Calu3 (cell line): ENCODE results near the gene MOV10L1. TPM values are rescaled to one million over a fixed set of nuclear protein-coding genes. Genes with fewer than 3 reads are reported as not detected.
"Not testable (repeated sequence)": the region's sequence is repeated elsewhere in the genome, so short reads cannot be mapped to it uniquely, and the experiment has no call there.

Experiments used
- BruUV-seq: library from RNA; stranded (reverse); fragments of 400-500 nt; replicated peaks from 2 replicates; lab custom pipeline; 2021; lab: Mats Ljungman, UMichigan
- CTCF ChIA-PET: fragments of 300-600 bp; sonication (Branson Sonifier 250); formaldehyde crosslinking; loops from one replicate; lab custom pipeline; 2022; ENCODE audit warnings: antibody characterized with exemption; lab: Charles Lee
- DNase-seq: peaks from one replicate; pipeline ENCODE4 v3.0.0; 2022
- H3K27ac Mint-ChIP-seq: one replicate; pipeline ENCODE4 v1.8.0; 2022; ENCODE audit warnings: mixed read lengths; ENCODE audit not compliant: unreplicated experiment
- H3K27me3 Mint-ChIP-seq: one replicate; pipeline ENCODE4 v1.8.0; 2022; ENCODE audit warnings: mixed read lengths; ENCODE audit not compliant: unreplicated experiment
- H3K36me3 Mint-ChIP-seq: one replicate; pipeline ENCODE4 v1.8.0; 2022; ENCODE audit warnings: mild to moderate bottlenecking, moderate library complexity, mixed read lengths; ENCODE audit not compliant: insufficient read depth, unreplicated experiment
- H3K4me1 Mint-ChIP-seq: one replicate; pipeline ENCODE4 v1.8.0; 2022; ENCODE audit warnings: mild to moderate bottlenecking, low read depth, mixed read lengths; ENCODE audit not compliant: unreplicated experiment
- H3K4me3 Mint-ChIP-seq: one replicate; pipeline ENCODE4 v1.8.0; 2022; ENCODE audit warnings: mild to moderate bottlenecking, low read depth, moderate library complexity, mixed read lengths; ENCODE audit not compliant: unreplicated experiment
- H3K9me3 Mint-ChIP-seq: one replicate; pipeline ENCODE4 v1.8.0; 2022; ENCODE audit warnings: low read depth, mixed read lengths; ENCODE audit not compliant: unreplicated experiment
- intact Hi-C: fragments of 100-400 bp; cut with micrococcal nuclease; formaldehyde crosslinking; loops from one replicate; pipeline ENCODE4 v1.10.0; 2022; ENCODE audit not compliant: unreplicated experiment
- total RNA-seq: library from RNA; stranded (reverse); gene quantifications from 2 replicates; pipeline ENCODE4 v1.2.3, GENCODE V29; 2022
- TF ChIP-seq, protein P1 (sequence below): fragments of 200-600 bp; IDR thresholded peaks from one replicate; pipeline ENCODE4 v1.8.0; 2022; ENCODE audit warnings: antibody characterized with exemption; ENCODE audit not compliant: unreplicated experiment

Gene MOV10L1
- total RNA-seq, 1 experiment from 2014 or later: not detected

DNA sequence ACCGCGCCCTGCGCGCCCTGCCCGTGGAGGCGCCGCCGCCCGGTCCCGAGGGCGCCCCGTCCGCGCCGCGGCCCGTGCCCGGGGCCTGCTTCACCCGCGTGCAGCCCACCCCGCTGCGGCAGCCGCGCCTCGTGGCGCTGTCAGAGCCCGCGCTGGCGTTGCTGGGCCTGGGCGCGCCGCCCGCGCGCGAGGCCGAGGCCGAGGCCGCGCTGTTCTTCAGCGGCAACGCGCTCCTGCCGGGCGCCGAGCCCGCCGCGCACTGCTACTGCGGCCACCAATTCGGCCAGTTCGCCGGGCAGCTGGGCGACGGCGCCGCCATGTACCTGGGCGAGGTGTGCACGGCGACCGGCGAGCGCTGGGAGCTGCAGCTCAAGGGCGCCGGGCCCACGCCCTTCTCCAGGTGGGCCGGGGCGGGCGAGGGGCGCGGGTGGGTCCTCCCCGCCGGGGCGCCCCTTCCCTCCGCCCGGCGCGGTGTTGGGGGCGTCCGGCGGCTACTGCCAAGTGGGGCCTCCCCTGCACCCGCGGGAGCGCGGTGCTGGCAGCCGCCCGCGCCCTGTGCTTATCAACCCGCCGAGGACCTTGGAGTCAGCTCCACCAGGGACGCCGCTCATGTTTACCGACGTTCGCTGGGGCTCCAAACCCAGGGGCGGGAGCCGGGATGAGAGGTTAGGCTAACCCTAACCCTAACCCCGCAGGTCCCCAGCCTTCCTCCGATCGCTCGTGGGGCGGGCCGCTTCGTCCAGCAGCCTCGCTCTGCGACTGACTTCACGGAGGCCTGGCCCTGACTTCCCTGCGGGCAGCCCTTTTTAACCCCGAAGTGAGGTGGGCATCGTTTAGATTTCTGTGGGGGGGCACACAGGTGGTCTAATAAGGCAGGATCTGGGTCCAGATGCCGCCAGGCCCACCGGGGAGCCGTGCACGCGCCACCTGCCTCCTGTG lies 111.7 kb downstream of the MOV10L1 start:
- Mint-ChIP-seq H3K4me1 (peaks cover 16% of the 10 kb centered on the region), H3K36me3 (peaks cover 88% of the 10 kb centered on the region), H3K27ac (no peak overlapping the region), H3K27me3 (no peaks in the 10 kb centered on the region), H3K9me3 (no peaks in the 10 kb centered on the region), H3K4me3 (peak overlapping the region; percentile 76)
- peak; percentile 33 for DNase-seq
- intact Hi-C loops: no loop called here
- TF ChIP-seq, protein P1, sequence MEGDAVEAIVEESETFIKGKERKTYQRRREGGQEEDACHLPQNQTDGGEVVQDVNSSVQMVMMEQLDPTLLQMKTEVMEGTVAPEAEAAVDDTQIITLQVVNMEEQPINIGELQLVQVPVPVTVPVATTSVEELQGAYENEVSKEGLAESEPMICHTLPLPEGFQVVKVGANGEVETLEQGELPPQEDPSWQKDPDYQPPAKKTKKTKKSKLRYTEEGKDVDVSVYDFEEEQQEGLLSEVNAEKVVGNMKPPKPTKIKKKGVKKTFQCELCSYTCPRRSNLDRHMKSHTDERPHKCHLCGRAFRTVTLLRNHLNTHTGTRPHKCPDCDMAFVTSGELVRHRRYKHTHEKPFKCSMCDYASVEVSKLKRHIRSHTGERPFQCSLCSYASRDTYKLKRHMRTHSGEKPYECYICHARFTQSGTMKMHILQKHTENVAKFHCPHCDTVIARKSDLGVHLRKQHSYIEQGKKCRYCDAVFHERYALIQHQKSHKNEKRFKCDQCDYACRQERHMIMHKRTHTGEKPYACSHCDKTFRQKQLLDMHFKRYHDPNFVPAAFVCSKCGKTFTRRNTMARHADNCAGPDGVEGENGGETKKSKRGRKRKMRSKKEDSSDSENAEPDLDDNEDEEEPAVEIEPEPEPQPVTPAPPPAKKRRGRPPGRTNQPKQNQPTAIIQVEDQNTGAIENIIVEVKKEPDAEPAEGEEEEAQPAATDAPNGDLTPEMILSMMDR: no peak
- BruUV-seq: no TSS peak
- CTCF ChIA-PET: interaction anchor here (0.6 kb wide), 1 partner anchor 107 kb away, joined by 5 read pairs; no protein-coding TSS in a partner anchor

DNA sequence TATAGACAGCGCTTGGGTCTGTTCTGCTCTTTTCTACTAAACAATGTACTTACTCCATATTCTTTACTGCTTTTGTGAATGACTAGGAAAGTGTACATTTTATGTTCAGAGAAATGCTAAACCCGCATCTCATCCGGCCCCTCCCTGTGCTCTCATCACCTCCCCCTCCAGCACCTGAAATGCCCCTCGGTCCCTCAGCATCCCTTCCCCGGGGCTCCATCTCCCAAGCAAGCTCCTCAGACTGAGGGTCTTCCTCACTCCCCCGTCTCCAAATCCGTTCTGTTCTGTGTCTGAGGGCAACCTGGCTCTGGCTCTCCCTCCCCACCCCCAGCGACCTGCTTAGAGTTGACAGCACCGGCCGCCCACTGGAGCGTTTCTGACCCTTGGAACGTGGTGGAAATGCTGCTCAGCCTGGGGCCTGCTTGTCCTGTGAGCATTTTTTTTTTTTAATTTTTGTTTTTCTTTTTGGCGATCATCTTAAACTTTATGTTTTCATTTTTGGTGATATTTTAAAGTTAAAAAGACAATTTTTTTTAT lies 112.4 kb downstream of the MOV10L1 start:
- CTCF ChIA-PET: no interaction called here
- intact Hi-C loops: no loop called here

DNA sequence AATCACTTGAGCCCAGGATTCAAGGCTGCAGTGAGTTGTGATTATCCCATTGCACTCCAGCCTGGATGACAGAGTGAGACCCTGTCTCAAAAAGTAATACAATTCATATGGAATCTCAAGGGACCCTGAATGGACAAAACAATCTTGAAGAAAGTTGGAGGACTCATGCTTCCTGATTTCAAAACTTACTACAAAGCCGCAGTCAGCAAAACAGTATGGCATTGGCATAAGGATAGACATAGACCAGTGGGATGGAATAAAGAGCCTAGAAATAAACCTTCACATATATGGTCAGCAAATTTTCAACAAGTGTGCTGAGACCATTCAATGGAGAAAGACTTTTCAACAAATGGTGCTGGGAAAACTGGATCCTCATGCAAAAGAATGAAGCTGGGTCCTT lies 113.5 kb downstream of the MOV10L1 start:
- intact Hi-C loops: no loop called here
- Mint-ChIP-seq H3K4me1 (peaks cover 16% of the 10 kb centered on the region), H3K36me3 (peaks cover 90% of the 10 kb centered on the region), H3K9me3 (no peaks in the 10 kb centered on the region), H3K4me3 (no peak overlapping the region), H3K27ac (no peak overlapping the region), H3K27me3 (no peaks in the 10 kb centered on the region)
- CTCF ChIA-PET: no interaction called here
- DNase-seq: no peak
- BruUV-seq: no TSS peak
- TF ChIP-seq, protein P1: no peak

More for the DNA sequence above, 112.4 kb downstream of the MOV10L1 start:
- TF ChIP-seq, protein P1: no peak
- DNase-seq: no peak
- no peaks in the 10 kb centered on the region for H3K9me3 Mint-ChIP-seq
- peaks cover 92% of the 10 kb centered on the region for H3K36me3 Mint-ChIP-seq
- no peaks in the 10 kb centered on the region for H3K27me3 Mint-ChIP-seq
- no TSS peak for BruUV-seq
- H3K4me3 Mint-ChIP-seq: peak overlapping the region; percentile 76
- H3K27ac Mint-ChIP-seq: no peak overlapping the region
- H3K4me1 Mint-ChIP-seq: peaks cover 16% of the 10 kb centered on the region

DNA sequence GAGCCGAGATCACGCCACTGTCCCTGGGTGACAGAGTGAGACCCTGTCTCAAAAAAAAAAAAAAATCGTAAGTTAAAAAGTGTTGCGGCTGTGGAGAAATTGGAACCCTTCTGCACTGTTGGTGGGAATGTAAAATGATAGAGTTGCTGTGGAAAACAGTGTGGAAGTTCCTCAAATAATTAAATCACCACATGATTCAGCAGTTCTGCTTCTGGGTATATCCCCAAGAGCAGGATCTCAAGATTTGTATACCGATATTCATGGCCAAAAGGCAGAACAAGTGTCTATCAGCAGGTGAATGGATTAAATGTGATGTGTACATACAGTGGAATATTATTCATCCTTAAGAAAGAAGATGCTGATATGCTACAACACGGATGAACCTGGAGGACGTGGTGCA lies 114.8 kb downstream of the MOV10L1 start:
- Mint-ChIP-seq H3K27ac (no peak overlapping the region), H3K4me1 (peaks cover 16% of the 10 kb centered on the region), H3K9me3 (no peaks in the 10 kb centered on the region), H3K27me3 (no peaks in the 10 kb centered on the region), H3K4me3 (no peak overlapping the region), H3K36me3 (peaks cover 90% of the 10 kb centered on the region)
- BruUV-seq: no TSS peak
- intact Hi-C loops: no loop called here
- CTCF ChIA-PET: interaction anchor here (0.7 kb wide), 1 partner anchor 138 kb away, joined by 3 read pairs; no protein-coding TSS in a partner anchor
- DNase-seq: no peak
- TF ChIP-seq, protein P1: no peak

DNA sequence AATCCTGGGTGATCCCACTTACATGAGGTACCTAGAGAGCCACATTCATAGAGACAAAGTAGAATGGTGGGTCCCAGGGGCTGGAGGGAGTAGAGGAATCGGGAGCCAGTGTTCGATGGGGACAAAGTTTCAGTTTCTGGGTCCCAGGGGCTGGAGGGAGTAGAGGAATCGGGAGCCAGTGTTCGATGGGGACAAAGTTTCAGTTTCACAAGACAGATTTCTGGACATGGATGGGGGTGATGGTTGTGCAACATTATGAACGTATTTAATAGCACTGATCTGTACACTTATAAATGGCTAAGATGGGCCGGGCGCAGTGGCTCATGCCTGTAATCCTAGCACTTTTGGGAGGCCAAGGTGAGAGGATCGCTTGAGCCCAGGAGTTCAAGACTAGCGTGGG lies 115.2 kb downstream of the MOV10L1 start:
- BruUV-seq, H3K27ac Mint-ChIP-seq, H3K4me3 Mint-ChIP-seq, CTCF ChIA-PET, H3K9me3 Mint-ChIP-seq, H3K27me3 Mint-ChIP-seq, intact Hi-C loops, DNase-seq: not testable (repeated sequence)
- H3K36me3 Mint-ChIP-seq: peaks cover 90% of the 10 kb centered on the region
- peaks cover 16% of the 10 kb centered on the region for H3K4me1 Mint-ChIP-seq
